Left ventricle myocardium inferior (tissue), 1 donor: ENCODE data around the gene YES1. TPM values are rescaled to one million over a fixed set of nuclear protein-coding genes. Genes with fewer than 3 reads are reported as not detected.

ENCODE experiments used
- DNase-seq: peaks from one replicate; pipeline ENCODE4 v3.0.0-alpha.2; 2020
- H3K27ac ChIP-seq: fragments of 200-600 bp; replicated peaks from 2 replicates; pipeline ENCODE4 v1.8.0; 2021
- H3K27me3 ChIP-seq: fragments of 200-600 bp; 2 replicates; pipeline ENCODE4 v1.8.0; 2021; ENCODE audit warnings: low read depth
- H3K36me3 ChIP-seq: fragments of 200-600 bp; 2 replicates; pipeline ENCODE4 v1.8.0; 2021
- H3K4me1 ChIP-seq: fragments of 200-600 bp; 2 replicates; pipeline ENCODE4 v1.8.0; 2021
- H3K4me3 ChIP-seq: fragments of 200-600 bp; 2 replicates; pipeline ENCODE4 v1.8.0; 2021; ENCODE audit warnings: mild to moderate bottlenecking, moderate library complexity
- H3K9me3 ChIP-seq: fragments of 200-600 bp; replicated peaks from 2 replicates; pipeline ENCODE4 v1.8.0; 2021
- CTCF ChIP-seq: fragments of 200-600 bp; IDR thresholded peaks from 2 replicates; pipeline ENCODE4 v1.8.0; 2021; ENCODE audit warnings: antibody characterized with exemption, mild to moderate bottlenecking, borderline replicate concordance
- intact Hi-C: fragments of 100-400 bp; cut with micrococcal nuclease; formaldehyde crosslinking; loops from one replicate; pipeline ENCODE4 v1.11.0; 2022
- long read RNA-seq: library from polyadenylated mRNA; unstranded; transcript quantifications from one replicate; pipeline ENCODE4 v2.0.0, GENCODE V29; 2021
- total RNA-seq: library from RNA; stranded (reverse); fragmentation: NEBNext Ultra II Directional; extraction: Animal tissue kit (Norgen Biotek cat#: 25700); gene quantifications from one replicate; pipeline ENCODE4 v1.2.1, GENCODE V29; 2021
- donor health status: DM: no; HTN: yes; CAD: no; lungs with severe emphysema.

The YES1 gene
- 21.7 TPM for total RNA-seq
- long read RNA-seq, full-length matches to known transcripts = 30 of 36 reads
- long read RNA-seq, partial matches to known transcripts = 2 of 36 reads
- long read RNA-seq, other reads (novel, unspliced or antisense) = 4 of 36 reads

DNA sequence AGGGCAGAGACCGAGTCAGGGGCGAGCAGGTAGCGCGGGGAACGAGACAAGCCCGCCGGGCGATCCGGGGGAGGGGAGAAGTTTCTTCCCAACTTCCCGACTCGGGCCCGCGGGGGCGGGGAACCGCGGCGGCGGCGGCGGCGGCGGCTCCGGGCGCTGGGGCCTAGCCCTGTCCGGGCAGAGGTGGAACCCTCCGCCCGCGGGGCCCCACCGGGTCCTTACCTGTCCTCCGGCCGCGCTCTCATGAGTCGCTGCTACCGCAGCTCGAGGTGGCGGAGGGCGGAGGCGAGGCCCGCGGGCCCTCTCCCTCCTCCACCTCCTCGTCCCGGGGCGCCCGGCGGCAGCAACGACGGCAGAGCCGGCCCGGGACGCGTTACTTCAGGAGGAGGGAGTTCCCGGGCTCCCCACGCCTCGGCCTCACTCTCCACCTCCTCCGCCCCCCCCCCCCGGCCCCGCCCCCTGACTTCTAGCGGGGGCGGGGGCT is at the start of gene YES1:
Gene YES1 (minus strand): TSS at position 351 of the 484 bp plus-strand sequence. CDS start 55,415 bp downstream, outside the sequence.
- TF ChIP-seq CTCF = no peak
- intact Hi-C loops = no loop called here
- H3K9me3 ChIP-seq = no peaks in the 10 kb centered on the region
- DNase-seq = peak; percentile 70
- peak within 1 kb of the TSS; percentile 95 for H3K4me3 ChIP-seq
- no peaks in the 10 kb centered on the region for H3K36me3 ChIP-seq
- peaks cover 76% of the 10 kb centered on the region for H3K4me1 ChIP-seq
- H3K27me3 ChIP-seq = no peaks in the 10 kb centered on the region
- peak within 1 kb of the TSS; percentile 96 for H3K27ac ChIP-seq

DNA sequence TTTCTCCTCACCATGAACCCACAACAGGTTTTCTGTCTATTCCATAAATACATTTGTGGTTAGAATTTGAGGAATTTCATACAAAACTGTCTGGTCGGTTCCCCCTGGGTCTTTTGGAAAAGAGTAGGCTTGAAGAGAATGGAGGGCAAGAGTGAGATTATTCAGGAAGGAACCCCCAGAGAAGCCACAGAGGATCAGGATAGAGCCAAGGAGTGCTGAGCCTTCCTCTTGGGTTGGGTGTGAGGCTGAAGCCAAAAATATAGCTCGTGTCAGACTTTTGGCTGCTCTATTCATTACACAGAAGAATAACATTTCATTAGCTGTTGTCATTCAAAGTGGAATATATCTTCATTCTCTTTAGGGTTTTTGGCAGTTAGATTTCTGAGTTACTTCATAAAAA is 45.9 kb upstream of the YES1 start:
- Histone ChIP-seq H3K9me3 (no peaks in the 10 kb centered on the region), H3K4me3 (no peak overlapping the region), H3K4me1 (no peaks in the 10 kb centered on the region), H3K36me3 (no peaks in the 10 kb centered on the region), H3K27me3 (peaks cover 12% of the 10 kb centered on the region), H3K27ac (no peak overlapping the region)
- intact Hi-C loops = no loop called here
- DNase-seq = no peak
- no peak for TF ChIP-seq CTCF

- intact Hi-C loops = no loop called here
- H3K27ac ChIP-seq = no peak overlapping the region
- H3K9me3 ChIP-seq = no peaks in the 10 kb centered on the region
- H3K27me3 ChIP-seq = no peaks in the 10 kb centered on the region
- H3K4me1 ChIP-seq = no peaks in the 10 kb centered on the region
- TF ChIP-seq CTCF = no peak
- H3K36me3 ChIP-seq = no peaks in the 10 kb centered on the region
- H3K4me3 ChIP-seq = no peak overlapping the region
- no peak for DNase-seq
Measured at GRCh38 chr18:853471-853870, 41.4 kb upstream of the YES1 start.

DNA sequence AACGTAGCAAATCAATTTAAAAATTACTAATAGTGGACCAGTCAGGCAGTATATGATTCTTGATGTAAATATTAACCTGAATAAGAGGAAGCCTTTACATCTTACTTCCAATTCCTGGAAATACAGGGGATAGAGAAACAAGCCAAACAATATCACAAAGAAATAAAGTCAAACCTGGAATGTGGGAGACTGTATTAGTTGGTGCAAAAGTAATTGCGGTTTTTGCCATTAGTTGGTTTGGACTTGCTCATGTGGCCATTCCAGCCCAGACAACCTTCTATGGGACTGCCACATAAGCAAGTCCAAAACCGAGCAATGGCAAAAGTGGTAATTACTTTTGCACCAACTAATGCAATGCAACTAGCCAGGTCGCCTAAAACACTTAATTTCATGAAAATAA is 38.9 kb upstream of the YES1 start:
- H3K27ac ChIP-seq = no peak overlapping the region
- no peak for TF ChIP-seq CTCF
- DNase-seq = no peak
- no peaks in the 10 kb centered on the region for H3K4me1 ChIP-seq
- intact Hi-C loops = no loop called here
- H3K9me3 ChIP-seq = no peaks in the 10 kb centered on the region
- no peaks in the 10 kb centered on the region for H3K36me3 ChIP-seq
- no peak overlapping the region for H3K4me3 ChIP-seq
- no peaks in the 10 kb centered on the region for H3K27me3 ChIP-seq

DNA sequence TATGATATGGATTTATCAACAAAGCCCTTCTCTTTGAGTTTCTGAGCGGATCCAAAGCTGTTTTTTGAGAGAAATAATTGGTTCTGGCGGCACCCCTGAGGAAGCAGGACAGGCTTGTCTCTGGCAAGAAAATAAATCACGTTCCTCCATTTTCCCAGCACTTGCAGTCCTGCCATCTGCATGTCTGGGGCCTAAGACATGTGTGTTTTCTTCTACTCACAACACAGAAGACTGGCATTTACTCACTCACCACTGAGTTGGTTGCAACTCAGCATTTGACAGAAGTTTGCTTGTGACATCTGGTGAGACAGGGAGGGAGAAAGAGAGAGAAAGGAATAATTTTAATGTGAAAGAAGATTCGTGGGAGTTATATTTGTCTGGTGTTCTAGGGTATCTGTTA is 37.0 kb upstream of the YES1 start:
- TF ChIP-seq CTCF = no peak

More for the DNA sequence above, 37.0 kb upstream of the YES1 start:
- no peak overlapping the region for H3K4me3 ChIP-seq
- H3K9me3 ChIP-seq = no peaks in the 10 kb centered on the region
- H3K4me1 ChIP-seq = no peaks in the 10 kb centered on the region
- no peaks in the 10 kb centered on the region for H3K36me3 ChIP-seq
- no peak overlapping the region for H3K27ac ChIP-seq
- intact Hi-C loops = no loop called here
- no peak for DNase-seq
- no peaks in the 10 kb centered on the region for H3K27me3 ChIP-seq
